Left colon (tissue), 2 donors: ENCODE data around the gene CST6. TPM values are rescaled to one million over a fixed set of nuclear protein-coding genes. Genes with fewer than 3 reads are reported as not detected.

ENCODE experiments used
- ATAC-seq: fragments of 200-7000 bp; cut with Tn5 transposase; one replicate; pipeline ENCODE4 v1.9.1; 2020; ENCODE audit warnings: mild to moderate bottlenecking, moderate library complexity
- DNase-seq, 2 donors: peaks; one replicate each; pipeline ENCODE4 v3.0.0-alpha.2; 2020
- intact Hi-C, 2 donors: fragments of 100-400 bp; cut with DNase I in 1 of 2; cut with micrococcal nuclease in 1 of 2; formaldehyde crosslinking; loops; one replicate each; pipeline versions ENCODE4 v1.11.2 to v1.14.0; 2022; cut with DNase I, micrococcal nuclease
- total RNA-seq, 2 donors: library from RNA; stranded (reverse); fragmentation: NEBNext Ultra II Directional; extraction: Animal tissue kit (Norgen Biotek cat#: 25700); gene quantifications; one replicate each; pipeline ENCODE4 v1.2.1, GENCODE V29; 2021
- donor health status: DM: no; HTN: no; CAD: no.
- donor health status: DM: yes; HTN: yes; CAD: no.

Gene CST6
- total RNA-seq, 2 donors from 2014 or later = not detected

DNA sequence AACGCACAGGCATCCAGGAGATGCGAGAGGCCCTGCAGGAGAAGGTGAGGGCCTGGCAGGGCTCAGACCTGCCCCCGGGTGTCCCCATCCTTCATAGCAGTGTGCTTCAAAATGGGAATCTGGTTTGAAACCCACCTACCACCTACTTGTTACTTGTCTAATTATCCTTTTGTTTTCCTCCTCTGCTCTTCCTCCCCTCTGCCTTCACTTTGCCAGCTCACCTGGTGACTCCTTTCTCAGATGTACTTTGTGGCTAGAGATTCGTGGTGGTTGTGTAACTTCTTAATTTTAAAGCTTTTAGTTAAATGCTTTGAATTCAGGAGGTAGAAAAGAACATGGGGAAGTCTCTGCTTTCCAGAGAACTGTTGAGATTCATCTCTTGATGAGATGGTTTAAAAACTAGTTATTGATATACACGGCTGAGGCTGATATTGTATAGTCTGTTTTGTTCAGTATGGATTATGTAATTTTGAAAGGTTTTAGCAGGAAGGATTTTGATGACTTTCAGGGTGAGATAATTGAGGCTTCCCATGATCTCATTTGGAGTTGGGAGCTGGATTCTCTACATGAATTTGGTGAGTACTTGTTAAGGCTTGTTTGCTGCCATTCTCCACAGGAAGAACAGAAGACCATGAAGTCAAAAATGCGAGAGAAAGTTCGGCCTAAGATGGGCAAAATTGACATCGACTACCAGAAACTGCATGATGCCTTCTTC lies 48.3 kb downstream of the CST6 start:
- ATAC-seq (no peak), DNase-seq (no peak)
- intact Hi-C loops = no loop called here

DNA sequence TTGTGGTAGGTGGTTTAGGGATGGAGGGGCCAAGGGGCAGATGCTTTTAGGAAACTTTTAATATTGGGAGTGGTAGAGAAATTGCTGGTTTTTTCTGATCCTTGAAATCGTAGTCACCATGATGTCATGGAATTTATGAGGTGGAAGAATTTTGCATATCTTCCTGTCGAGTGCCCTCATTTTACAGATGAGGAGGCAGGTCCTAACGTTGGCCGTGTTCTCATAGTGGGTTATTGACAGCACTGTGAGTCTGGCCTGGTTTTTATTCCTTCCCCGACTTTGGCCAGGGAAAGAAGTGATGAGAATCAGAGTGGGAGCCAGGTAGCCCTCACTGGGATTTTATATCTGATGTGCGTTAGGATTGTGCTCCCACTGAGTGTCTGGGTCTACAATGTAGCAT lies 49.5 kb downstream of the CST6 start:
- intact Hi-C loops = no loop called here
- DNase-seq (no peak), ATAC-seq (no peak)

DNA sequence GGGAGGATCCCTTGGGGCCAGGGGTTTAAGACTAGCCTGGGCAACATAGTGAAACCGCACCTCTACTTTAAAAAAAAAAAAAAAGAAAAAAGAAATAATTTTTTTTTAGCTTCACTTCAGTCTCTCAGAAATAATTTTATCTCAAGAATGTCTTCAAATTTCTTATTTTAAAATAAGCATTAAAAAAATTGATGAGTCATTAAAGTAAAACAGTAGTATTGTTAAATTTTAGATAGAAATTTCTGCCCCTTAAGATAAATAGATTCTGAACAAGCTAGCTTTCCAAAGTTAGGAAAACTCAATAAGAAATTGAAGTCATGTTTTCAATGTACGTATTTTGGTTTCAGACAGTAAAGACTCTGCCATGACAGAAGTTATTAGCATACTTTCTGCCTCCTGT lies 50.6 kb downstream of the CST6 start:
- intact Hi-C loops = no loop called here
- ATAC-seq (no peak), DNase-seq (no peak)

Other genes starting within 250 kb of the CST6 start
- gene AP5B1, start 231.0 kb upstream of the CST6 start, total RNA-seq = 10 to 100 TPM; 21.7 to 22.4 TPM
- 10 to 100 TPM; 29.5 to 35.9 TPM for gene OVOL1, start 224.9 kb upstream of the CST6 start, total RNA-seq
- 1 to 10 TPM; 1.6 to 3.8 TPM for gene SNX32, start 178.0 kb upstream of the CST6 start, total RNA-seq
- gene CFL1, start 153.8 kb upstream of the CST6 start, total RNA-seq = 1,000 to 10,000 TPM; 1,740 to 2,016 TPM
- gene MUS81, start 151.6 kb upstream of the CST6 start, total RNA-seq = 10 to 100 TPM; 55.7 to 63.4 TPM
- 10 to 100 TPM in 1 of 2 donors, 1 to 10 TPM in 1; 4.5 to 21.4 TPM for gene EFEMP2, start 139.2 kb upstream of the CST6 start, total RNA-seq
- 1 to 10 TPM; 1.5 to 2.4 TPM for gene CTSW, start 132.2 kb upstream of the CST6 start, total RNA-seq
- gene FIBP, start 123.5 kb upstream of the CST6 start, total RNA-seq = 10 to 100 TPM; 47.7 to 49.6 TPM
- 1 to 10 TPM; 7.1 to 8.6 TPM for gene CCDC85B, start 121.3 kb upstream of the CST6 start, total RNA-seq
- 1 to 10 TPM; 1.1 to 1.8 TPM for gene FOSL1, start 111.6 kb upstream of the CST6 start, total RNA-seq
- gene C11orf68, start 92.9 kb upstream of the CST6 start, total RNA-seq = 10 to 100 TPM; 18.6 to 29.3 TPM
- 10 to 100 TPM; 47.3 to 53.4 TPM for gene DRAP1, start 92.6 kb upstream of the CST6 start, total RNA-seq
- gene TSGA10IP, start 66.5 kb upstream of the CST6 start, total RNA-seq = not detected
- 10 to 100 TPM; 41.1 to 46.4 TPM for gene SART1, start 50.3 kb upstream of the CST6 start, total RNA-seq
- gene EIF1AD, start 9.9 kb upstream of the CST6 start, total RNA-seq = 10 to 100 TPM; 21.6 to 31.3 TPM
- gene BANF1, start 9.5 kb upstream of the CST6 start, total RNA-seq = 100 to 1,000 TPM; 103 to 111 TPM
- under 1 TPM in 1 of 2 donors, not detected in 1; 0.39 TPM for gene CATSPER1, start 14.5 kb downstream of the CST6 start, total RNA-seq
- not detected for gene GAL3ST3, start 37.2 kb downstream of the CST6 start, total RNA-seq
- 100 to 1,000 TPM; 123 to 131 TPM for gene SF3B2, start 40.4 kb downstream of the CST6 start, total RNA-seq
- gene PACS1, start 58.3 kb downstream of the CST6 start, total RNA-seq = 10 to 100 TPM; 17.1 to 19.2 TPM
- 10 to 100 TPM; 17.3 to 23.4 TPM for gene KLC2, start 245.7 kb downstream of the CST6 start, total RNA-seq